Measurements from ENCODE around the gene SRPK1.

The SRPK1 gene

DNA sequence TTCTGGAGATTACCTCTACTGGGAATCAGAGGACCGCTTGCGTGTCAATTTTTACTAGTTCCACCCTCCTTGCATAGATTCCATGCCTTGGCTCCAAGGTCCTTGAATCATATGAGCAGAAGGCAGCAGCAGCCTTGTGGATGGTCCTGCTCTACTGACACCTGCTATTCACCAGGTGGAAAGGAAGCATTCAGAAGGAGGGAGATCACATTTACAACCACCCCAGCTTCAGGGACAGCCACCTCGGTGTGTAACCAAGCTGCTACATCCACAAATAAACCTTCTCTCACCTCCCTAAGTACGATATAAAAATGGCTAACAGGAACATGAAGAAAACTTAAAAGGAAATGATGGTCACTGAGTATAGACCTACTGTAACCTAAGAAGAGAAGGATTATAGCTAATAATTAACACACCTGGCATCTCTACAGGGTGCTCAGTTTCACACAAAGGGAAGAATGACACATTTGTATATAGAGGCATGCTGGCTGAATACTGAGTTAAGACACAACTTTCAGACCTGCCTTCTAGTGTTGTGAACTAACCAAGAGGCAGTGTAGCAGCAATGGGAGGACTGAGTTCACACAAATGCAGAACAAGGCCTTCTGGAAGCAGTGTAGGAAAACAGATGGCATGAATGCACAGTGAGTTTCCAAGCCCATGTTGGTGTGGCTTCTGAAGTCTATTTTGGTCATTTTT is 46.3 kb upstream of the SRPK1 start:
- Histone ChIP-seq H3K27ac (no peak overlapping the region), H3K4me2 (no peak overlapping the region), H3K4me3 (IDR thresholded peaks at IDR 0.05; ENCODE audit: insufficient read depth, low read depth, low read length) (no peak overlapping the region), H3K36me3 (ENCODE audit: insufficient read depth) (no peaks in the 10 kb centered on the region), H3K9ac (no peak overlapping the region), H3K4me1 (ENCODE audit: low read depth, poor library complexity, severe bottlenecking) (no peaks in the 10 kb centered on the region), H2AFZ (ENCODE audit: low read depth) (no peak overlapping the region), H3K79me2 (ENCODE audit: insufficient read depth, low read depth) (no peaks in the 10 kb centered on the region), H3K27me3 (ENCODE audit: insufficient read depth, low read depth) (no peaks in the 10 kb centered on the region), H4K20me1 (ENCODE audit: insufficient read depth) (no peaks in the 10 kb centered on the region)
- TF ChIP-seq, protein P1, sequence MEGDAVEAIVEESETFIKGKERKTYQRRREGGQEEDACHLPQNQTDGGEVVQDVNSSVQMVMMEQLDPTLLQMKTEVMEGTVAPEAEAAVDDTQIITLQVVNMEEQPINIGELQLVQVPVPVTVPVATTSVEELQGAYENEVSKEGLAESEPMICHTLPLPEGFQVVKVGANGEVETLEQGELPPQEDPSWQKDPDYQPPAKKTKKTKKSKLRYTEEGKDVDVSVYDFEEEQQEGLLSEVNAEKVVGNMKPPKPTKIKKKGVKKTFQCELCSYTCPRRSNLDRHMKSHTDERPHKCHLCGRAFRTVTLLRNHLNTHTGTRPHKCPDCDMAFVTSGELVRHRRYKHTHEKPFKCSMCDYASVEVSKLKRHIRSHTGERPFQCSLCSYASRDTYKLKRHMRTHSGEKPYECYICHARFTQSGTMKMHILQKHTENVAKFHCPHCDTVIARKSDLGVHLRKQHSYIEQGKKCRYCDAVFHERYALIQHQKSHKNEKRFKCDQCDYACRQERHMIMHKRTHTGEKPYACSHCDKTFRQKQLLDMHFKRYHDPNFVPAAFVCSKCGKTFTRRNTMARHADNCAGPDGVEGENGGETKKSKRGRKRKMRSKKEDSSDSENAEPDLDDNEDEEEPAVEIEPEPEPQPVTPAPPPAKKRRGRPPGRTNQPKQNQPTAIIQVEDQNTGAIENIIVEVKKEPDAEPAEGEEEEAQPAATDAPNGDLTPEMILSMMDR (conservative IDR thresholded peaks at IDR 0.05; ENCODE audit: low read depth, low read length), result no peak

DNA sequence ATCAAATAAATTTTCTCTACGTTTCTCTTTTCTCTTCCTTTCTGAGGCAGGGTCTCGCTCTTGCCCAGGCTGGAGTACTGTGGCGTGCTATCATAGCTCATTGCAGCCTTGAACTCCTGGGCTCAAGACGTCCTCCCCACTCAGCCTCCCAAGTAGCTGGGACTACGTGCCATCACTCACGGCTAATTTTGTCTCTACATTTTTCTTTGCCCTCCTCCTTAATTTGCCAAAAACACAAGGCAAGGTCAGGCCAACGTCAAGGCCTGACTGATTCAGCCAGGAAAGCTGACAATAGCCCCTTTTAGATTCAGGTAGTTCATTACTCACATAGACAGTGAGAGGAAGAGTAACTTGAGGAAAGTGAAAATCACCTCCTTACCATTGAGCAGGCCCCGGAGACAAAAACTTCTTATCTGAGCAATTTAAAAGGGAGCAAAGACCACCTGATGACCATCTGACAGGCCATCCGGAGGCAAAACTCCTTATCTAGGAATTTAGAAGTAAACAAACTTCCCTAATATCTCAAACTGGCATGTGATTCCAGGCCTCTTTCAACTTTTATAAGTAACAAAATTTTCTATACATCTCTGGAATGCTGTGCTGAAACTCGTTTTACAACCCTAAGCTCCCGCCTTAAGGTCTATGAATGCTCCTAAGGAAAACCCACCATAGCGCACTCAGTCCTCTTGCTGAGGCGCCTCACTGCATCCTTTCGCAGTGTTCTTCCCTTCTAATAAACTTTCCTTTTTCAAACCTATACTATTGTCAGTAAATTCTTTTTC is 42.1 kb upstream of the SRPK1 start:
- Histone ChIP-seq H2AFZ (ENCODE audit: low read depth) (no peak overlapping the region), H3K27ac (no peak overlapping the region), H3K4me2 (no peak overlapping the region), H3K4me3 (IDR thresholded peaks at IDR 0.05; ENCODE audit: insufficient read depth, low read depth, low read length) (no peak overlapping the region), H3K4me1 (ENCODE audit: low read depth, poor library complexity, severe bottlenecking) (no peaks in the 10 kb centered on the region), H3K9ac (no peak overlapping the region), H3K36me3 (ENCODE audit: insufficient read depth) (no peaks in the 10 kb centered on the region), H3K27me3 (ENCODE audit: insufficient read depth, low read depth) (no peaks in the 10 kb centered on the region), H4K20me1 (ENCODE audit: insufficient read depth) (no peaks in the 10 kb centered on the region), H3K79me2 (ENCODE audit: insufficient read depth, low read depth) (no peaks in the 10 kb centered on the region)
- TF ChIP-seq, protein P1 (conservative IDR thresholded peaks at IDR 0.05; ENCODE audit: low read depth, low read length), result no peak

DNA sequence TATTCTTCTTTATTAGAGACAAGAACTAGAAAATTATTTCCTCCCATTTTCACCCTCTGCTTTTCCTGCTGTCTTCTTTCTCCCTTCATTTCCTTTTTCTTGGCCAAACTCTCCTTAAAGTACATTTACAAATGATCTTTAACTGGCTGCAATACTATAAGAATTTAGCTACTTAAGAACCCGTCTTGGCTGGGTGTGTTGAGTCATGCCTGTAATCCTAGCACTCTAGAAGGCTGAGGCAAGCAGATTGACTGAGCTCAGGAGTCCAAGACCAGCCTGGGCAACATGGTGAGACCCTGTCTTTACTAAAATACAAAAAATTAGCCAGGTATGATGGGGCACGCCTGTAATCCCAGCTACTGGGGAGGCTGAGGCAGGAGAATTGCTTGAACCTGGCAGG is 39.3 kb upstream of the SRPK1 start:
- Histone ChIP-seq H3K36me3 (ENCODE audit: insufficient read depth) (no peaks in the 10 kb centered on the region), H4K20me1 (ENCODE audit: insufficient read depth) (no peaks in the 10 kb centered on the region), H3K27me3 (ENCODE audit: insufficient read depth, low read depth) (no peaks in the 10 kb centered on the region), H2AFZ (ENCODE audit: low read depth) (no peak overlapping the region), H3K4me3 (IDR thresholded peaks at IDR 0.05; ENCODE audit: insufficient read depth, low read depth, low read length) (no peak overlapping the region), H3K4me2 (no peak overlapping the region), H3K27ac (no peak overlapping the region), H3K79me2 (ENCODE audit: insufficient read depth, low read depth) (no peaks in the 10 kb centered on the region), H3K9ac (no peak overlapping the region), H3K4me1 (ENCODE audit: low read depth, poor library complexity, severe bottlenecking) (no peaks in the 10 kb centered on the region)
- TF ChIP-seq, protein P1 (conservative IDR thresholded peaks at IDR 0.05; ENCODE audit: low read depth, low read length), result no peak

DNA sequence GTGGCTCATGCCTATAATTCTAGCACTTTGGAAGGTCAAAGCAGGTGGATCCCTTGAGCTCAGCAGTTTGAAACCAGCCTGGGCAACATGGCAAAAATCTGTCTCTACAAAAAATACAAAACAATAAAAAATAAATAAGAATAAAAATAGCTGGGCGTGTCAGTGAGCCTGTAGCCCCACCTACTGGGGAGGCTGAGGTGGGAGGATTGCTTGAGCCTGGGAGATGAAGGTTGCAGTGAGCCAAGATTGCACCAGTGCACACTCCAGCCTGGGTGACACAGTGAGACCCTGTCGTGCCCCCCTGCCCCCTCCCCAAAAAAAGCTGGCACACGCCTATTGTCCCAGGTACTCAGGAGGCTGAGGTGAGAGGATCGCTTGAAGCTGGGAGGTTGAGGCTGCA is 35.1 kb upstream of the SRPK1 start:
- H3K79me2 ChIP-seq (ENCODE audit: insufficient read depth, low read depth), result no peaks in the 10 kb centered on the region
- no peak overlapping the region for H3K27ac ChIP-seq
- H3K9ac ChIP-seq, result no peak overlapping the region
- no peaks in the 10 kb centered on the region for H3K27me3 ChIP-seq (ENCODE audit: insufficient read depth, low read depth)
- no peaks in the 10 kb centered on the region for H4K20me1 ChIP-seq (ENCODE audit: insufficient read depth)
- H3K4me1 ChIP-seq (ENCODE audit: low read depth, poor library complexity, severe bottlenecking), result peaks cover 11% of the 10 kb centered on the region
- H2AFZ ChIP-seq (ENCODE audit: low read depth), result no peak overlapping the region
- no peak overlapping the region for H3K4me3 ChIP-seq (IDR thresholded peaks at IDR 0.05; ENCODE audit: insufficient read depth, low read depth, low read length)
- H3K36me3 ChIP-seq (ENCODE audit: insufficient read depth), result no peaks in the 10 kb centered on the region
- TF ChIP-seq, protein P1 (conservative IDR thresholded peaks at IDR 0.05; ENCODE audit: low read depth, low read length), result peak; percentile 35
- H3K4me2 ChIP-seq, result no peak overlapping the region

Measured in KMS-11 (cell line).